Activated naive CD4-positive, alpha-beta T cell treated with anti-CD3 and anti-CD28 coated beads for 36 hours (primary cell): ENCODE data around the gene ITGB5. TPM values are rescaled to one million over a fixed set of nuclear protein-coding genes. Genes with fewer than 3 reads are reported as not detected.
"Not testable (repeated sequence)": the region's sequence is repeated elsewhere in the genome, so short reads cannot be mapped to it uniquely, and the experiment has no call there.

ENCODE experiments used
- CTCF ChIA-PET: fragments of 350-600 bp; sonication (Branson Sonifier 250); formaldehyde crosslinking; loops from one replicate; lab custom pipeline; 2021; ENCODE audit warnings: antibody characterized with exemption; lab: Charles Lee
- DNase-seq: peaks from one replicate; pipeline ENCODE4 v3.0.0-alpha.2; 2020
- H3K27ac Mint-ChIP-seq: one replicate; pipeline ENCODE4 v1.8.0; 2021; ENCODE audit warnings: mild to moderate bottlenecking, mixed read lengths
- H3K27me3 Mint-ChIP-seq: one replicate; pipeline ENCODE4 v1.8.0; 2021; ENCODE audit warnings: low read depth, mixed read lengths
- H3K36me3 Mint-ChIP-seq: one replicate; pipeline ENCODE4 v1.8.0; 2021; ENCODE audit warnings: low read depth, mixed read lengths
- H3K4me1 Mint-ChIP-seq: one replicate; pipeline ENCODE4 v1.8.0; 2021; ENCODE audit warnings: low read depth, mixed read lengths
- H3K4me3 Mint-ChIP-seq: one replicate; pipeline ENCODE4 v1.8.0; 2021; ENCODE audit warnings: mild to moderate bottlenecking, moderate library complexity, mixed read lengths
- H3K9me3 Mint-ChIP-seq: one replicate; pipeline ENCODE4 v1.8.0; 2021; ENCODE audit warnings: mixed read lengths
- intact Hi-C: fragments of 100-400 bp; cut with micrococcal nuclease; formaldehyde crosslinking; loops from one replicate; pipeline ENCODE4 v1.15.1; 2023
- total RNA-seq, 2 experiments: library from RNA; stranded (reverse); gene quantifications; one replicate each; pipeline ENCODE4 v1.2.3, GENCODE V29; 2021

Gene ITGB5
- total RNA-seq, 2 experiments from 2014 or later = 0.31 to 0.59 TPM

- no peak for DNase-seq
- no peak overlapping the region for H3K27ac Mint-ChIP-seq
- no peaks in the 10 kb centered on the region for H3K27me3 Mint-ChIP-seq
- CTCF ChIA-PET = interaction anchor here (0.6 to 2.9 kb wide), 10 partner anchors 9 to 120 kb away, joined by 3 to 18 read pairs (median 3); no protein-coding TSS in a partner anchor
- intact Hi-C loops = loop anchor here (1.0 kb wide), 1 partner anchor 115 kb away; no protein-coding TSS in a partner anchor
- H3K4me1 Mint-ChIP-seq = no peaks in the 10 kb centered on the region
- no peaks in the 10 kb centered on the region for H3K9me3 Mint-ChIP-seq
- H3K4me3 Mint-ChIP-seq = no peak overlapping the region
- no peaks in the 10 kb centered on the region for H3K36me3 Mint-ChIP-seq
Observed at GRCh38 chr3:124786511-124787241, 100.5 kb downstream of the ITGB5 start.

- CTCF ChIA-PET = interaction anchor here (0.6 to 2.9 kb wide), 7 partner anchors 13 to 118 kb away, joined by 3 to 18 read pairs (median 4); no protein-coding TSS in a partner anchor
- Mint-ChIP-seq H3K9me3 (no peaks in the 10 kb centered on the region), H3K27ac (no peak overlapping the region), H3K27me3 (no peaks in the 10 kb centered on the region), H3K36me3 (no peaks in the 10 kb centered on the region), H3K4me1 (peaks cover 2% of the 10 kb centered on the region), H3K4me3 (no peak overlapping the region)
- DNase-seq = no peak
- intact Hi-C loops = loop anchor here (1.0 kb wide), 1 partner anchor 115 kb away; no protein-coding TSS in a partner anchor
Observed at GRCh38 chr3:124785973-124786372, 101.2 kb downstream of the ITGB5 start.

- Mint-ChIP-seq H3K27me3 (no peaks in the 10 kb centered on the region), H3K4me3 (no peak overlapping the region), H3K27ac (no peak overlapping the region), H3K9me3 (no peaks in the 10 kb centered on the region), H3K4me1 (peaks cover 10% of the 10 kb centered on the region), H3K36me3 (no peaks in the 10 kb centered on the region)
- no peak for DNase-seq
- intact Hi-C loops = no loop called here
- CTCF ChIA-PET = interaction anchor here (0.6 to 1.5 kb wide), 4 partner anchors 117 to 1074 kb away, joined by 3 to 7 read pairs (median 4); no protein-coding TSS in a partner anchor
Observed at GRCh38 chr3:124784686-124785382, 102.3 kb downstream of the ITGB5 start.

- Mint-ChIP-seq H3K4me1 (peaks cover 10% of the 10 kb centered on the region), H3K27me3 (no peaks in the 10 kb centered on the region), H3K36me3 (no peaks in the 10 kb centered on the region)
Observed at GRCh38 chr3:124783696-124784095, 103.5 kb downstream of the ITGB5 start.

GRCh38 chr3:124782377-124782712, 104.8 kb downstream of the ITGB5 start:
- H3K9me3 Mint-ChIP-seq, intact Hi-C loops, H3K4me1 Mint-ChIP-seq, H3K27me3 Mint-ChIP-seq, H3K36me3 Mint-ChIP-seq, H3K27ac Mint-ChIP-seq, H3K4me3 Mint-ChIP-seq, DNase-seq, CTCF ChIA-PET: not testable (repeated sequence)

More at GRCh38 chr3:124783696-124784095, 103.5 kb downstream of the ITGB5 start:
- Mint-ChIP-seq H3K4me3 (no peak overlapping the region), H3K27ac (no peak overlapping the region), H3K9me3 (no peaks in the 10 kb centered on the region)
- no peak for DNase-seq
- CTCF ChIA-PET = interaction anchor here (1.5 kb wide), 1 partner anchor 118 kb away, joined by 7 read pairs; no protein-coding TSS in a partner anchor
- intact Hi-C loops = no loop called here

GRCh38 chr3:124781476-124782376, 105.4 kb downstream of the ITGB5 start:
- intact Hi-C loops = no loop called here
- DNase-seq = no peak
- Mint-ChIP-seq H3K27ac (no peak overlapping the region), H3K4me1 (peaks cover 10% of the 10 kb centered on the region), H3K4me3 (no peak overlapping the region), H3K27me3 (no peaks in the 10 kb centered on the region), H3K36me3 (no peaks in the 10 kb centered on the region), H3K9me3 (no peaks in the 10 kb centered on the region)
- CTCF ChIA-PET = no interaction called here

GRCh38 chr3:124780761-124781475, 106.2 kb downstream of the ITGB5 start:
- no peaks in the 10 kb centered on the region for H3K27me3 Mint-ChIP-seq
- no peak overlapping the region for H3K4me3 Mint-ChIP-seq
- peak; percentile 22 for DNase-seq
- H3K27ac Mint-ChIP-seq = no peak overlapping the region
- intact Hi-C loops = no loop called here
- CTCF ChIA-PET = interaction anchor here (1.2 to 1.4 kb wide), 2 partner anchors 20 to 120 kb away, joined by 5 to 6 read pairs; no protein-coding TSS in a partner anchor
- H3K9me3 Mint-ChIP-seq = no peaks in the 10 kb centered on the region
- H3K36me3 Mint-ChIP-seq = no peaks in the 10 kb centered on the region
- H3K4me1 Mint-ChIP-seq = peaks cover 10% of the 10 kb centered on the region

DNA sequence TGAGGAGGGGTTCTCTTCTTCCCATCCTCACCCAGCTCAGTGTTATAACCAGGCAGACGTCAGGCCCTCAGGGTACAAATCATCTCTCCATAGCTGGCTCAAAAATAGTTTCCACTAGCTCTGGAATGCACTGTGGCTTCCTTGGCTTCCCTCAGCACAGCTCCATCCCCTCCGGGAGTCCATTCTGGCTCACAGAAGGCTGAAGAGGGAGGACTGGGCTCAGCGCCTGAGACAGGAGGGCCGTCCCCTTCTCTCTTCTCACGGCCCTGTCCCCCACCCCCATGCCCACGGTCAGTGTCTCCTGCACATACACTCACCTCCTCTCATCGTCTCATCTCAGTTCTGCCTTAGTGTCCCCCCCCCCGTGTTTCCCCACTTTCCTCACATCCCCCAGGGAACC, 106.8 kb downstream of the ITGB5 start:
- Mint-ChIP-seq H3K9me3 (no peaks in the 10 kb centered on the region), H3K4me1 (peaks cover 10% of the 10 kb centered on the region), H3K27me3 (no peaks in the 10 kb centered on the region), H3K36me3 (no peaks in the 10 kb centered on the region), H3K27ac (no peak overlapping the region), H3K4me3 (no peak overlapping the region)
- DNase-seq = no peak
- intact Hi-C loops = no loop called here
- CTCF ChIA-PET = interaction anchor here (1.2 to 1.4 kb wide), 2 partner anchors 19 to 121 kb away, joined by 5 to 6 read pairs; no protein-coding TSS in a partner anchor

GRCh38 chr3:124779751-124780191, 107.4 kb downstream of the ITGB5 start:
- Mint-ChIP-seq H3K4me3 (no peak overlapping the region), H3K9me3 (no peaks in the 10 kb centered on the region), H3K27ac (no peak overlapping the region), H3K27me3 (no peaks in the 10 kb centered on the region), H3K36me3 (no peaks in the 10 kb centered on the region), H3K4me1 (peaks cover 10% of the 10 kb centered on the region)
- DNase-seq = no peak
- CTCF ChIA-PET = interaction anchor here (1.2 to 1.4 kb wide), 2 partner anchors 18 to 122 kb away, joined by 5 to 6 read pairs; no protein-coding TSS in a partner anchor
- intact Hi-C loops = no loop called here

DNA sequence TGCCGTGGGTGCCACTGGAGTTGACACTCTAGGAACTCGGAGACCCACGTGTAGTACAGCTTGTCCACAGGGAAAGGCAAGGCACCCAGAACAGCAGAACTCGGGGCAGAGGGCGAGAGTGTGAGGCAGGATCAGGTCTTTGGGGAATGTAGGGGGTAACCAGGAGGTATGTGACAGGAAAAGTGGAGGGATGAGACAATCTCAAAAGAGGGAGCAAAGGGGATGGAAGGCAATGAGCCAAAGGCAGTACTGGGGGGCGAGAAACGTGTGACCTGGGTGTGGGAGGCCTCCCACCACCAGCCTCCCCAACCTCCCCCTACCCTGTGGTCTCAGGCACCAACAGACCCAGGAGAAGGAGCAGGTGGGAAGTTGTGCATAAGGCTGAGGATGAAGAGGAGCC, 108.0 kb downstream of the ITGB5 start:
- DNase-seq = no peak
- Mint-ChIP-seq H3K27ac (no peak overlapping the region), H3K4me3 (no peak overlapping the region), H3K4me1 (peaks cover 10% of the 10 kb centered on the region), H3K36me3 (no peaks in the 10 kb centered on the region), H3K27me3 (no peaks in the 10 kb centered on the region), H3K9me3 (no peaks in the 10 kb centered on the region)
- CTCF ChIA-PET = interaction anchor here (1.2 kb wide), 1 partner anchor 122 kb away, joined by 3 read pairs; no protein-coding TSS in a partner anchor
- intact Hi-C loops = no loop called here

- DNase-seq = no peak
- Mint-ChIP-seq H3K4me1 (peaks cover 10% of the 10 kb centered on the region), H3K27ac (no peak overlapping the region), H3K36me3 (no peaks in the 10 kb centered on the region), H3K9me3 (no peaks in the 10 kb centered on the region), H3K27me3 (no peaks in the 10 kb centered on the region), H3K4me3 (no peak overlapping the region)
- CTCF ChIA-PET = interaction anchor here (0.9 to 1.4 kb wide), 3 partner anchors 10 to 123 kb away, joined by 3 to 6 read pairs (median 3); no protein-coding TSS in a partner anchor
- intact Hi-C loops = no loop called here
Observed at GRCh38 chr3:124777762-124778470, 109.2 kb downstream of the ITGB5 start.
